ENCODE data around the gene PPP1R10.

DNA sequence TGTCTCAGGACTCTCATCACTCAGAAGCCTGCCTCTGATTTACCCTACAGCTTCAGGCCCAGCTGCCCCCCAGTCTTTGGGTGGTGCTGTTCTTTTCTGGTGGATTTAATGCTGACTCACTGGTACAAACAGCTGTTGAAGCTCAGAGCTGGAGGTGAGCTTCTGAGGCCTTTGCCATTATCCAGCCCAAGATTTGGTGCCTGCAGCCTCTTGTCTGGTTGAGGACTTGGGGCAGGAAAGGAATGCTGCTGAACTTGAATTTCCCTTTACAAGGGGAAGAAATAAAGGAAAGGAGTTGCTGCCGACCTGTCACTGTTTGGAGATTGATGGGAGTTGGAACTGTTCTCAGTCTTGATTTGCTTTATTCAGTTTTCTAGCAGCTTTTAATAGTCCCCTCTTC, 26.0 kb downstream of the PPP1R10 start:
- TF ChIP-seq EZH2 (IDR thresholded peaks at IDR 0.05; ENCODE audit: low read length), result no peak
- TF ChIP-seq, protein P1, sequence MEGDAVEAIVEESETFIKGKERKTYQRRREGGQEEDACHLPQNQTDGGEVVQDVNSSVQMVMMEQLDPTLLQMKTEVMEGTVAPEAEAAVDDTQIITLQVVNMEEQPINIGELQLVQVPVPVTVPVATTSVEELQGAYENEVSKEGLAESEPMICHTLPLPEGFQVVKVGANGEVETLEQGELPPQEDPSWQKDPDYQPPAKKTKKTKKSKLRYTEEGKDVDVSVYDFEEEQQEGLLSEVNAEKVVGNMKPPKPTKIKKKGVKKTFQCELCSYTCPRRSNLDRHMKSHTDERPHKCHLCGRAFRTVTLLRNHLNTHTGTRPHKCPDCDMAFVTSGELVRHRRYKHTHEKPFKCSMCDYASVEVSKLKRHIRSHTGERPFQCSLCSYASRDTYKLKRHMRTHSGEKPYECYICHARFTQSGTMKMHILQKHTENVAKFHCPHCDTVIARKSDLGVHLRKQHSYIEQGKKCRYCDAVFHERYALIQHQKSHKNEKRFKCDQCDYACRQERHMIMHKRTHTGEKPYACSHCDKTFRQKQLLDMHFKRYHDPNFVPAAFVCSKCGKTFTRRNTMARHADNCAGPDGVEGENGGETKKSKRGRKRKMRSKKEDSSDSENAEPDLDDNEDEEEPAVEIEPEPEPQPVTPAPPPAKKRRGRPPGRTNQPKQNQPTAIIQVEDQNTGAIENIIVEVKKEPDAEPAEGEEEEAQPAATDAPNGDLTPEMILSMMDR (optimal IDR thresholded peaks at IDR 0.05 in 1 of 3, IDR thresholded peaks at IDR 0.05 in 1 of 3, conservative IDR thresholded peaks at IDR 0.05 in 1 of 3; ENCODE audit: extremely low read depth in 1 of 3, insufficient read depth in 2 of 3, low read length in 3 of 3), result peak in 1 of 3 experiments; percentile 7

All from keratinocyte (primary cell).